ENCODE data around the gene UNC5C. TPM values are rescaled to one million over a fixed set of nuclear protein-coding genes. Genes with fewer than 3 reads are reported as not detected.
"Not testable (repeated sequence)": the region's sequence is repeated elsewhere in the genome, so short reads cannot be mapped to it uniquely, and the experiment has no call there.

The UNC5C gene
- total and polyA plus RNA-seq, 2 donors from 2014 or later, result 0.84 to 3.1 TPM

- Histone ChIP-seq H3K9ac (ENCODE audit: low read length in 3 of 3) (no peak overlapping the region), H3K27ac (ENCODE audit: low read depth in 2 of 2, low read length in 2 of 2) (no peak overlapping the region), H3K27me3 (ENCODE audit: control insufficient read depth, insufficient read depth, low read length) (no peaks in the 10 kb centered on the region), H3K4me1 (ENCODE audit: control insufficient read depth in 2 of 3, insufficient read depth in 2 of 3, low read depth in 1 of 3, low read length in 3 of 3) (no peaks in the 10 kb centered on the region), H3K36me3 (ENCODE audit: control insufficient read depth in 2 of 3, insufficient read depth in 3 of 3, low read length in 3 of 3) (no peaks in the 10 kb centered on the region), H3K4me3 (ENCODE audit: low read length in 3 of 3) (no peak overlapping the region), H3K9me3 (ENCODE audit: control insufficient read depth in 2 of 3, insufficient read depth in 1 of 3, low read length in 3 of 3) (no peaks in the 10 kb centered on the region)
- DNase-seq (peak in 3 of 5 donors; percentile 68 to 73 (median 70)), FAIRE-seq (no peak)
- intact Hi-C loops (cut with DNase I), result no loop called here
- no peak for TF ChIP-seq CTCF (IDR thresholded peaks at IDR 0.05; ENCODE audit: borderline replicate concordance, extremely low read depth, insufficient read depth)
Measured at GRCh38 chr4:95142932-95143331, 405.8 kb downstream of the UNC5C start.

DNA sequence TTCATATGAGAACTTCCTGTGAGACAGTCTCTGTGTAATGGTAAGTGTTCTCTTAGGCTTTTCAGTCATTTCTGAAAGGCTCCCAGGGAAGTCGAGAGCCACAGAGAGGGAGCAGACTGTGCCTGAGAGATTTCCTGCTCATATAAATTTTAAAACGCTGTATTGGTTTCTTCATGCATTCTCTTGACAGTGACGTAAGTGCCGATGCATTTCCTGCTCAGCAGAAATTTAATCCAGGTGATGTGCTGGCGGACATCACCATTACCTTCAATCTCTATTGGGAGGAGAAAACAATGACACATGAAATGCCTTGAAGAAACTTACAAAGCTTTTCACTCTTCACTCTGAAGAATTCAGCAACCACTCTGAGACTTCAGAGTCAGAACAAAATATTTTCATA lies 407.4 kb downstream of the UNC5C start:
- Histone ChIP-seq H3K27ac (ENCODE audit: low read depth in 2 of 2, low read length in 2 of 2) (no peak overlapping the region), H3K27me3 (ENCODE audit: control insufficient read depth, insufficient read depth, low read length) (no peaks in the 10 kb centered on the region), H3K9ac (ENCODE audit: low read length in 3 of 3) (no peak overlapping the region), H3K9me3 (ENCODE audit: control insufficient read depth in 2 of 3, insufficient read depth in 1 of 3, low read length in 3 of 3) (no peaks in the 10 kb centered on the region), H3K36me3 (ENCODE audit: control insufficient read depth in 2 of 3, insufficient read depth in 3 of 3, low read length in 3 of 3) (no peaks in the 10 kb centered on the region), H3K4me1 (ENCODE audit: control insufficient read depth in 2 of 3, insufficient read depth in 2 of 3, low read depth in 1 of 3, low read length in 3 of 3) (no peaks in the 10 kb centered on the region), H3K4me3 (ENCODE audit: low read length in 3 of 3) (no peak overlapping the region)
- no peak for DNase-seq
- intact Hi-C loops (cut with DNase I), result no loop called here
- TF ChIP-seq CTCF (IDR thresholded peaks at IDR 0.05; ENCODE audit: borderline replicate concordance, extremely low read depth, insufficient read depth), result no peak
- no peak for FAIRE-seq

DNA sequence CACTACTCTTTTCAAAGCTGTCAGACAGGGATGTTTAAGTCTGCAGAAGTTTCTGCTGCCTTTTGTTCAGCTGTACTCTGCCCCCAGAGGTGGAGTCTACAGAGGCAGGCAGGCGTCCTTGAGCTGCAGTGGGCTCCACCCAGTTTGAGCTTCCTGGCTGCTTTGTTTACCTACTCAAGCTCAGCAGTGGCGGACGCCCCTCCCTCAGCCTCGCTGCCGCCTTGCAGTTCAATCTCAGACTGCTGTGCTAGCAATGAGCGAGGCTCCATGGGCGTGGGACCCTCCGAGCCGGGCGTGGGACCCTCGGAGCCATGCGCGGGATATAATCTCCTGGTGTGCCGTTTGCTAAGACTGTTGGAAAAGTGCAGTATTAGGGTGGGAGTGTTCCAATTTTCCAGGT lies 409.3 kb downstream of the UNC5C start:
- DNase-seq; H3K27me3 ChIP-seq (ENCODE audit: control insufficient read depth, insufficient read depth, low read length); intact Hi-C loops (cut with DNase I); H3K27ac ChIP-seq (ENCODE audit: low read depth in 2 of 2, low read length in 2 of 2); FAIRE-seq; H3K4me3 ChIP-seq (ENCODE audit: low read length in 3 of 3); H3K9ac ChIP-seq (ENCODE audit: low read length in 3 of 3); H3K36me3 ChIP-seq (ENCODE audit: control insufficient read depth in 2 of 3, insufficient read depth in 3 of 3, low read length in 3 of 3); H3K4me1 ChIP-seq (ENCODE audit: control insufficient read depth in 2 of 3, insufficient read depth in 2 of 3, low read depth in 1 of 3, low read length in 3 of 3); H3K9me3 ChIP-seq (ENCODE audit: control insufficient read depth in 2 of 3, insufficient read depth in 1 of 3, low read length in 3 of 3): not testable (repeated sequence)

GRCh38 chr4:95134016-95134415 lies 414.8 kb downstream of the UNC5C start:
- DNase-seq; H3K4me1 ChIP-seq (ENCODE audit: control insufficient read depth in 2 of 3, insufficient read depth in 2 of 3, low read depth in 1 of 3, low read length in 3 of 3); H3K27ac ChIP-seq (ENCODE audit: low read depth in 2 of 2, low read length in 2 of 2); H3K27me3 ChIP-seq (ENCODE audit: control insufficient read depth, insufficient read depth, low read length); H3K9ac ChIP-seq (ENCODE audit: low read length in 3 of 3); H3K4me3 ChIP-seq (ENCODE audit: low read length in 3 of 3); intact Hi-C loops (cut with DNase I); H3K36me3 ChIP-seq (ENCODE audit: control insufficient read depth in 2 of 3, insufficient read depth in 3 of 3, low read length in 3 of 3); H3K9me3 ChIP-seq (ENCODE audit: control insufficient read depth in 2 of 3, insufficient read depth in 1 of 3, low read length in 3 of 3); FAIRE-seq: not testable (repeated sequence)
